IMR-90 (cell line): ENCODE data around the gene AP1S1. TPM values are rescaled to one million over a fixed set of nuclear protein-coding genes. Genes with fewer than 3 reads are reported as not detected.

ENCODE experiments used
- ATAC-seq: fragments of 200-7000 bp; cut with Tn5 transposase; 2 replicates; pipeline ENCODE4 v1.9.1; 2020; ENCODE audit warnings: low read depth, mild to moderate bottlenecking, moderate library complexity
- BruUV-seq: library from RNA; stranded (reverse); fragments of 400-500 nt; replicated peaks from 2 replicates; lab custom pipeline; 2021; lab: Mats Ljungman, UMichigan
- CTCF ChIA-PET: fragments of 300-600 bp; formaldehyde crosslinking; extraction: SDS; loops from one replicate; lab custom pipeline; 2021; ENCODE audit warnings: antibody characterized with exemption; lab: Yijun Ruan, JAX
- POLR2A ChIA-PET: fragments of 300-600 bp; sonication (Branson Sonifier 250); formaldehyde crosslinking; loops from one replicate; lab custom pipeline; 2022; ENCODE audit warnings: antibody characterized with exemption; ENCODE audit not compliant: unreplicated experiment; lab: Charles Lee
- DNase-seq: peaks from one replicate; pipeline ENCODE4 v3.0.0; 2013
- H2AFZ ChIP-seq: replicated peaks from 2 replicates; pipeline ENCODE3; 2013; ENCODE audit warnings: low read length, mild to moderate bottlenecking; ENCODE audit not compliant: poor library complexity
- H2AK5ac ChIP-seq: 2 replicates; pipeline ENCODE4 v1.6.1; 2013; ENCODE audit warnings: low read depth, low read length, inconsistent platforms
- H2AK9ac ChIP-seq: replicated peaks from 2 replicates; pipeline ENCODE3; 2013; ENCODE audit warnings: mild to moderate bottlenecking, low read depth, low read length, moderate library complexity; ENCODE audit not compliant: poor library complexity
- H2BK120ac ChIP-seq: 2 replicates; pipeline ENCODE4 v1.6.1; 2013; ENCODE audit warnings: low read depth, low read length, inconsistent platforms
- H2BK15ac ChIP-seq: 3 replicates; pipeline ENCODE4 v1.6.1; 2013; ENCODE audit warnings: low read depth, low read length, inconsistent platforms
- H2BK20ac ChIP-seq: 2 replicates; pipeline ENCODE4 v1.6.1; 2013; ENCODE audit warnings: low read depth, mild to moderate bottlenecking, inconsistent platforms, low read length, moderate library complexity
- H2BK5ac ChIP-seq: 2 replicates; pipeline ENCODE4 v1.6.1; 2013; ENCODE audit warnings: mild to moderate bottlenecking, low read depth, low read length, inconsistent platforms; ENCODE audit not compliant: poor library complexity, severe bottlenecking
- H3K14ac ChIP-seq: replicated peaks from 2 replicates; pipeline ENCODE4 v1.6.1; 2013; ENCODE audit warnings: low read depth, low read length, inconsistent platforms
- H3K18ac ChIP-seq: 2 replicates; pipeline ENCODE4 v1.6.1; 2013; ENCODE audit warnings: low read depth, low read length, control low read depth
- H3K23ac ChIP-seq: 2 replicates; pipeline ENCODE4 v1.6.1; 2013; ENCODE audit warnings: low read depth, low read length, inconsistent platforms
- H3K27ac ChIP-seq: 2 replicates; pipeline ENCODE4 v1.5.1; 2013; ENCODE audit warnings: mild to moderate bottlenecking, control low read depth, low read length; ENCODE audit not compliant: insufficient read depth
- H3K27me3 ChIP-seq: 2 replicates; pipeline ENCODE4 v1.6.1; 2013; ENCODE audit warnings: low read length; ENCODE audit not compliant: control insufficient read depth, insufficient read depth
- H3K36me3 ChIP-seq: 2 replicates; pipeline ENCODE4 v1.6.1; 2013; ENCODE audit warnings: low read length, mixed read lengths; ENCODE audit not compliant: control insufficient read depth, insufficient read depth
- H3K4ac ChIP-seq: 2 replicates; pipeline ENCODE4 v1.6.1; 2013; ENCODE audit warnings: low read depth, low read length, inconsistent platforms
- H3K4me1 ChIP-seq: 2 replicates; pipeline ENCODE4 v1.6.1; 2013; ENCODE audit warnings: low read length, mixed read lengths; ENCODE audit not compliant: control insufficient read depth, insufficient read depth
- H3K4me2 ChIP-seq: 2 replicates; pipeline ENCODE4 v1.6.1; 2013; ENCODE audit warnings: low read depth, mild to moderate bottlenecking, control low read depth, low read length, moderate library complexity
- H3K4me3 ChIP-seq: 2 replicates; pipeline ENCODE4 v1.5.1; 2013; ENCODE audit warnings: low read depth, mild to moderate bottlenecking, control low read depth, low read length, moderate library complexity; ENCODE audit not compliant: insufficient read depth
- H3K56ac ChIP-seq: 2 replicates; pipeline ENCODE4 v1.6.1; 2013; ENCODE audit warnings: low read length, inconsistent platforms; ENCODE audit not compliant: insufficient read depth; ENCODE audit errors: extremely low read depth
- H3K79me1 ChIP-seq, 2 experiments: 2 replicates each; pipeline ENCODE4 v1.6.1; 2013; ENCODE audit warnings: low read length in 2 of 2, inconsistent platforms in 1 of 2, low read depth in 1 of 2
- H3K9ac ChIP-seq: 2 replicates; pipeline ENCODE4 v1.6.1; 2013; ENCODE audit warnings: low read depth, low read length, control low read depth
- H3K9me1 ChIP-seq: 2 replicates; pipeline ENCODE4 v1.6.1; 2013; ENCODE audit warnings: low read length, inconsistent platforms; ENCODE audit not compliant: insufficient read depth
- H3K9me3 ChIP-seq: 2 replicates; pipeline ENCODE4 v1.6.1; 2013; ENCODE audit warnings: low read length; ENCODE audit not compliant: control insufficient read depth, insufficient read depth
- H4K20me1 ChIP-seq: 2 replicates; pipeline ENCODE4 v1.6.1; 2013; ENCODE audit warnings: low read length, inconsistent platforms; ENCODE audit not compliant: insufficient read depth
- H4K5ac ChIP-seq: 2 replicates; pipeline ENCODE4 v1.6.1; 2013; ENCODE audit warnings: mild to moderate bottlenecking, low read depth, low read length, control low read depth
- H4K8ac ChIP-seq, 2 experiments: 2 replicates each; pipeline ENCODE4 v1.6.1; 2013; ENCODE audit warnings: low read depth in 2 of 2, low read length in 2 of 2, control low read depth in 1 of 2, inconsistent platforms in 1 of 2
- H4K91ac ChIP-seq: 2 replicates; pipeline ENCODE4 v1.6.1; 2013; ENCODE audit warnings: low read depth, low read length, inconsistent platforms; ENCODE audit not compliant: insufficient read depth
- CEBPB ChIP-seq: IDR thresholded peaks from 2 replicates; pipeline ENCODE4 v1.6.1; 2012; ENCODE audit warnings: low read depth, low read length, improper control_type of control experiment
- CHD1 ChIP-seq: IDR thresholded peaks from 2 replicates; pipeline ENCODE4 v1.6.1; 2012; ENCODE audit warnings: low read depth, low read length, improper control_type of control experiment
- ELK1 ChIP-seq: fragments of 150-350 bp; IDR thresholded peaks from 2 replicates; pipeline ENCODE4 v1.6.1; 2016; ENCODE audit warnings: low read depth, mild to moderate bottlenecking, low read length, moderate library complexity, borderline replicate concordance
- MAFK ChIP-seq: IDR thresholded peaks from 2 replicates; pipeline ENCODE4 v1.6.1; 2012; ENCODE audit warnings: low read depth, low read length, improper control_type of control experiment
- MXI1 ChIP-seq: IDR thresholded peaks from 2 replicates; pipeline ENCODE4 v1.6.1; 2012; ENCODE audit warnings: low read depth, mild to moderate bottlenecking, low read length, moderate library complexity, borderline replicate concordance
- RAD21 ChIP-seq: IDR thresholded peaks from 2 replicates; pipeline ENCODE4 v1.6.1; 2012; ENCODE audit warnings: low read length, improper control_type of control experiment
- RCOR1 ChIP-seq: IDR thresholded peaks from 2 replicates; pipeline ENCODE4 v1.6.1; 2012; ENCODE audit warnings: mild to moderate bottlenecking, low read length, improper control_type of control experiment; ENCODE audit not compliant: insufficient replicate concordance
- RFX5 ChIP-seq: IDR thresholded peaks from 2 replicates; pipeline ENCODE4 v1.8.0; 2012; ENCODE audit warnings: low read depth, mild to moderate bottlenecking, low read length, moderate library complexity
- SMC3 ChIP-seq: fragments of 150-350 bp; IDR thresholded peaks from 2 replicates; pipeline ENCODE4 v1.6.1; 2016; ENCODE audit warnings: low read depth, mild to moderate bottlenecking, antibody characterized with exemption, low read length, moderate library complexity
- WGBS, 2 experiments: methylation state at CpG; one replicate each; pipeline versions ENCODE4 v1.1.5 to v1.1.7; 2013; ENCODE audit warnings: missing lambda C conversion rate in 2 of 2; ENCODE audit not compliant: insufficient read length in 1 of 2; ENCODE audit errors: extremely low coverage in 2 of 2; 5-methylcytosine and 5-hydroxymethylcytosine counted together
- dilution Hi-C: fragments of 300-500 bp; cut with HindIII; formaldehyde crosslinking; loops from one replicate; pipeline ENCODE4 v1.14.3; 2018; ENCODE audit warnings: low sequenced_read_pairs; ENCODE audit not compliant: unreplicated experiment
- in situ Hi-C: fragments of 300-500 bp; cut with MboI; formaldehyde crosslinking; loops from 3 replicates; pipeline ENCODE4 v1.14.3; 2019; ENCODE audit warnings: low sequenced_read_pairs, inconsistent platforms, mixed read lengths
- intact Hi-C: fragments of 100-400 bp; cut with micrococcal nuclease; formaldehyde crosslinking; loops from 2 replicates; pipeline ENCODE4 v1.10.0; 2022
- polyA plus RNA-seq, 3 experiments: library from polyadenylated mRNA; depleted of rRNA; stranded (reverse); fragments of >200 nt; gene quantifications; 2 replicates each; pipeline ENCODE4 v1.2.3, GENCODE V29; 2012; ENCODE audit warnings: low replicate concordance in 1 of 3
- total RNA-seq: library from RNA; depleted of rRNA; stranded (reverse); fragments of >200 nt; gene quantifications from 2 replicates; pipeline ENCODE4 v1.2.3, GENCODE V29; 2012
- TF ChIP-seq, protein P1 (sequence below): conservative IDR thresholded peaks from 2 replicates; pipeline ENCODE4 v1.5.1; 2012; ENCODE audit warnings: mild to moderate bottlenecking, low read depth, low read length, improper control_type of control experiment

AP1S1 gene
- total and polyA plus RNA-seq, 2 of the 4 experiments (the other 2 are of a cell fraction): 187 to 295 TPM

DNA sequence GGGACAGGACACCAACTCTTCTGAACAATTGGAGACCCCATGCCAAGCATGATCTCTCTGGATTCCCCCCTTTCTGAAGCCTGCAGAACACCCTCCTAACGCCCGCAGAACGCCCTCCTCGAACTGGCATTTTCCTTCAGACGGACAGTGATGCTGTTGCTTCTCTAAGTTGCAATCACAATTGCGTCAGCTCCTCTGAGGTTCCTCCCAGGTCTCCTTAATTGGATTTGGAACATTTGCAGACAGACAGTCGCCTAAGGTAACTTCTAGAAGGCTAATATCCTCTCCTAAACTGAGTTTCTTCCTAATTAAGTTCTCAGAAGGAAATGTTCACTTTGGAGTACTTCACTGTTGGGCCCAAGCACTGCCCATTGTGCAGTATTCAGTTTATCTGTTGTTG lies 47.9 kb upstream of the AP1S1 start:
- TF ChIP-seq ELK1 (no peak), RFX5 (no peak), RAD21 (no peak), CEBPB (no peak), MAFK (no peak), CHD1 (no peak), RCOR1 (no peak), MXI1 (no peak), SMC3 (no peak)
- TF ChIP-seq, protein P1, sequence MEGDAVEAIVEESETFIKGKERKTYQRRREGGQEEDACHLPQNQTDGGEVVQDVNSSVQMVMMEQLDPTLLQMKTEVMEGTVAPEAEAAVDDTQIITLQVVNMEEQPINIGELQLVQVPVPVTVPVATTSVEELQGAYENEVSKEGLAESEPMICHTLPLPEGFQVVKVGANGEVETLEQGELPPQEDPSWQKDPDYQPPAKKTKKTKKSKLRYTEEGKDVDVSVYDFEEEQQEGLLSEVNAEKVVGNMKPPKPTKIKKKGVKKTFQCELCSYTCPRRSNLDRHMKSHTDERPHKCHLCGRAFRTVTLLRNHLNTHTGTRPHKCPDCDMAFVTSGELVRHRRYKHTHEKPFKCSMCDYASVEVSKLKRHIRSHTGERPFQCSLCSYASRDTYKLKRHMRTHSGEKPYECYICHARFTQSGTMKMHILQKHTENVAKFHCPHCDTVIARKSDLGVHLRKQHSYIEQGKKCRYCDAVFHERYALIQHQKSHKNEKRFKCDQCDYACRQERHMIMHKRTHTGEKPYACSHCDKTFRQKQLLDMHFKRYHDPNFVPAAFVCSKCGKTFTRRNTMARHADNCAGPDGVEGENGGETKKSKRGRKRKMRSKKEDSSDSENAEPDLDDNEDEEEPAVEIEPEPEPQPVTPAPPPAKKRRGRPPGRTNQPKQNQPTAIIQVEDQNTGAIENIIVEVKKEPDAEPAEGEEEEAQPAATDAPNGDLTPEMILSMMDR: no peak
- Histone ChIP-seq H2BK5ac (no peak overlapping the region), H3K79me1 (peaks cover 9 to 27% of the 10 kb centered on the region in 2 experiments; a peak in 3 of 4 replicates), H4K8ac (no peak overlapping the region), H2AFZ (no peak overlapping the region), H3K4ac (no peak overlapping the region), H2BK120ac (no peak overlapping the region), H4K91ac (no peak overlapping the region), H3K27me3 (no peaks in the 10 kb centered on the region), H3K36me3 (no peaks in the 10 kb centered on the region), H2AK9ac (peak overlapping the region; percentile 3), H4K20me1 (no peaks in the 10 kb centered on the region), H3K9ac (no peak overlapping the region), H3K9me1 (peaks cover 10% of the 10 kb centered on the region), H2BK15ac (no peak overlapping the region), H3K4me2 (no peak overlapping the region), H3K27ac (no peak overlapping the region), H3K4me1 (peaks cover 10% of the 10 kb centered on the region), H3K4me3 (no peak overlapping the region), H3K9me3 (no peaks in the 10 kb centered on the region), H3K14ac (no peak overlapping the region), H3K23ac (no peak overlapping the region), H2BK20ac (no peak overlapping the region), H3K18ac (no peak overlapping the region), H4K5ac (no peak overlapping the region), H3K56ac (no peak overlapping the region), H2AK5ac (peak overlapping the region; percentile 27; the same call in 1 of the 2 replicates)
- DNase-seq: no peak
- intact Hi-C loops (no loop called here), in situ Hi-C loops (loop anchor here (25.0 kb wide), 1 partner anchor 669 kb away; the partner anchor contains the start of genes MEPCE, PPP1R35 and ZCWPW1), dilution Hi-C loops (no loop called here)
- no TSS peak for BruUV-seq
- WGBS, 2 experiments: 95% methylated on average over 5 of the region's 7 CpGs; no CpG with 5 or more reads in 1 of the 2 experiments
- POLR2A ChIA-PET: no interaction called here
- no peak for ATAC-seq
- CTCF ChIA-PET: no interaction called here
